Activated naive CD8-positive, alpha-beta T cell (primary cell): ENCODE data around the gene ZNG1F.
"Not testable (repeated sequence)": the region's sequence is repeated elsewhere in the genome, so short reads cannot be mapped to it uniquely, and the experiment has no call there.

Source experiments
- H3K27ac Mint-ChIP-seq: one replicate; pipeline ENCODE4 v1.8.0; 2021; ENCODE audit warnings: mixed read lengths
- H3K27me3 Mint-ChIP-seq: one replicate; pipeline ENCODE4 v1.8.0; 2021; ENCODE audit warnings: mixed read lengths
- H3K36me3 Mint-ChIP-seq: one replicate; pipeline ENCODE4 v1.8.0; 2021; ENCODE audit warnings: mixed read lengths
- H3K4me1 Mint-ChIP-seq: one replicate; pipeline ENCODE4 v1.8.0; 2021; ENCODE audit warnings: low read depth, mixed read lengths
- H3K4me3 Mint-ChIP-seq: one replicate; pipeline ENCODE4 v1.8.0; 2021; ENCODE audit warnings: mild to moderate bottlenecking, mixed read lengths
- H3K9me3 Mint-ChIP-seq: one replicate; pipeline ENCODE4 v1.8.0; 2021; ENCODE audit warnings: low read depth, mixed read lengths

The ZNG1F gene

GRCh38 chr9:41105557-41106253 is 83.4 kb downstream of the ZNG1F start:
- H3K27me3 Mint-ChIP-seq, H3K27ac Mint-ChIP-seq, H3K36me3 Mint-ChIP-seq, H3K9me3 Mint-ChIP-seq, H3K4me1 Mint-ChIP-seq, H3K4me3 Mint-ChIP-seq: not testable (repeated sequence)

- not testable (repeated sequence) for H3K4me1 Mint-ChIP-seq, H3K27me3 Mint-ChIP-seq, H3K9me3 Mint-ChIP-seq, H3K36me3 Mint-ChIP-seq, H3K4me3 Mint-ChIP-seq, H3K27ac Mint-ChIP-seq
Observed at GRCh38 chr9:41104542-41104941, 84.6 kb downstream of the ZNG1F start.

- not testable (repeated sequence) for H3K27ac Mint-ChIP-seq, H3K4me1 Mint-ChIP-seq, H3K27me3 Mint-ChIP-seq, H3K4me3 Mint-ChIP-seq, H3K36me3 Mint-ChIP-seq, H3K9me3 Mint-ChIP-seq
Observed at GRCh38 chr9:41100508-41100907, 88.6 kb downstream of the ZNG1F start.

- not testable (repeated sequence) for H3K27me3 Mint-ChIP-seq, H3K36me3 Mint-ChIP-seq, H3K9me3 Mint-ChIP-seq, H3K4me1 Mint-ChIP-seq, H3K4me3 Mint-ChIP-seq, H3K27ac Mint-ChIP-seq
Observed at GRCh38 chr9:41098759-41099158, 90.4 kb downstream of the ZNG1F start.

GRCh38 chr9:41095060-41095459 is 94.1 kb downstream of the ZNG1F start:
- not testable (repeated sequence) for H3K36me3 Mint-ChIP-seq, H3K9me3 Mint-ChIP-seq, H3K4me1 Mint-ChIP-seq, H3K27me3 Mint-ChIP-seq, H3K4me3 Mint-ChIP-seq, H3K27ac Mint-ChIP-seq

GRCh38 chr9:41094010-41094773 is 94.9 kb downstream of the ZNG1F start:
- not testable (repeated sequence) for H3K27me3 Mint-ChIP-seq, H3K27ac Mint-ChIP-seq, H3K4me3 Mint-ChIP-seq, H3K4me1 Mint-ChIP-seq, H3K36me3 Mint-ChIP-seq, H3K9me3 Mint-ChIP-seq

- not testable (repeated sequence) for H3K27me3 Mint-ChIP-seq, H3K4me3 Mint-ChIP-seq, H3K27ac Mint-ChIP-seq, H3K9me3 Mint-ChIP-seq, H3K36me3 Mint-ChIP-seq, H3K4me1 Mint-ChIP-seq
Observed at GRCh38 chr9:41090922-41091321, 98.2 kb downstream of the ZNG1F start.

- H3K27me3 Mint-ChIP-seq, H3K9me3 Mint-ChIP-seq, H3K36me3 Mint-ChIP-seq, H3K27ac Mint-ChIP-seq, H3K4me1 Mint-ChIP-seq, H3K4me3 Mint-ChIP-seq: not testable (repeated sequence)
Observed at GRCh38 chr9:41090386-41090785, 98.7 kb downstream of the ZNG1F start.

GRCh38 chr9:41088450-41089059 is 100.6 kb downstream of the ZNG1F start:
- not testable (repeated sequence) for H3K4me1 Mint-ChIP-seq, H3K4me3 Mint-ChIP-seq, H3K27me3 Mint-ChIP-seq, H3K27ac Mint-ChIP-seq, H3K9me3 Mint-ChIP-seq, H3K36me3 Mint-ChIP-seq

GRCh38 chr9:41087929-41088328 is 101.2 kb downstream of the ZNG1F start:
- H3K4me1 Mint-ChIP-seq, H3K9me3 Mint-ChIP-seq, H3K27ac Mint-ChIP-seq, H3K4me3 Mint-ChIP-seq, H3K36me3 Mint-ChIP-seq: not testable (repeated sequence)
- peaks cover 10% of the 10 kb centered on the region for H3K27me3 Mint-ChIP-seq

- H3K4me3 Mint-ChIP-seq, H3K27ac Mint-ChIP-seq, H3K36me3 Mint-ChIP-seq, H3K9me3 Mint-ChIP-seq, H3K4me1 Mint-ChIP-seq: not testable (repeated sequence)
- H3K27me3 Mint-ChIP-seq, result peaks cover 13% of the 10 kb centered on the region
Observed at GRCh38 chr9:41087157-41087780, 101.8 kb downstream of the ZNG1F start.

- not testable (repeated sequence) for H3K4me3 Mint-ChIP-seq, H3K36me3 Mint-ChIP-seq, H3K27ac Mint-ChIP-seq, H3K9me3 Mint-ChIP-seq, H3K4me1 Mint-ChIP-seq
- H3K27me3 Mint-ChIP-seq, result peaks cover 14% of the 10 kb centered on the region
Observed at GRCh38 chr9:41086685-41087084, 102.4 kb downstream of the ZNG1F start.

- not testable (repeated sequence) for H3K9me3 Mint-ChIP-seq, H3K4me1 Mint-ChIP-seq, H3K36me3 Mint-ChIP-seq, H3K4me3 Mint-ChIP-seq, H3K27ac Mint-ChIP-seq
- peaks cover 14% of the 10 kb centered on the region for H3K27me3 Mint-ChIP-seq
Observed at GRCh38 chr9:41086215-41086614, 102.9 kb downstream of the ZNG1F start.

- peaks cover 11% of the 10 kb centered on the region for H3K27me3 Mint-ChIP-seq
- not testable (repeated sequence) for H3K27ac Mint-ChIP-seq, H3K4me1 Mint-ChIP-seq, H3K4me3 Mint-ChIP-seq, H3K36me3 Mint-ChIP-seq, H3K9me3 Mint-ChIP-seq
Observed at GRCh38 chr9:41082358-41082757, 106.8 kb downstream of the ZNG1F start.
